Skeletal muscle tissue (tissue), 4 donors: ENCODE data around the gene SLC24A3. TPM values are rescaled to one million over a fixed set of nuclear protein-coding genes. Genes with fewer than 3 reads are reported as not detected.

ENCODE experiments used
- H3K27ac ChIP-seq: one replicate; pipeline ENCODE4 v1.7.0; 2013; ENCODE audit warnings: mild to moderate bottlenecking, low read depth, low read length, inconsistent platforms
- H3K27me3 ChIP-seq, 3 donors: one replicate each; pipeline ENCODE4 v1.7.0; 2013; ENCODE audit warnings: low read length in 3 of 3; ENCODE audit not compliant: control insufficient read depth in 3 of 3, insufficient read depth in 3 of 3
- H3K36me3 ChIP-seq, 3 donors: one replicate each; pipeline ENCODE4 v1.7.0; 2013; ENCODE audit warnings: low read length in 3 of 3; ENCODE audit not compliant: control insufficient read depth in 3 of 3, insufficient read depth in 3 of 3
- H3K4me1 ChIP-seq, 3 donors: one replicate each; pipeline ENCODE4 v1.7.0; 2013; ENCODE audit warnings: low read length in 3 of 3, mild to moderate bottlenecking in 3 of 3; ENCODE audit not compliant: control insufficient read depth in 3 of 3, insufficient read depth in 3 of 3
- H3K4me3 ChIP-seq, 3 donors: one replicate each; pipeline ENCODE4 v1.7.0; 2013; ENCODE audit warnings: low read length in 3 of 3
- H3K9ac ChIP-seq, 3 donors: one replicate each; pipeline ENCODE4 v1.7.0; 2013; ENCODE audit warnings: low read length in 3 of 3, mild to moderate bottlenecking in 3 of 3, moderate library complexity in 2 of 3, low read depth in 1 of 3
- H3K9me3 ChIP-seq, 3 donors: one replicate each; pipeline ENCODE4 v1.7.0; 2013; ENCODE audit warnings: low read length in 3 of 3; ENCODE audit not compliant: control insufficient read depth in 3 of 3
- total RNA-seq: library from RNA; depleted of rRNA; stranded (reverse); fragments of >200 nt; gene quantifications from one replicate; pipeline ENCODE4 v1.2.3, GENCODE V29; 2014
- donor health status: Osteomylitis.

Gene SLC24A3
- total RNA-seq, 1 donor from 2014 or later = 15.7 TPM

- Histone ChIP-seq H3K4me1 (peaks cover 9 to 21% (median 12%) of the 10 kb centered on the region in 3 donors), H3K9ac (no peak overlapping the region), H3K27me3 (no peaks in the 10 kb centered on the region), H3K27ac (no peak overlapping the region), H3K9me3 (no peaks in the 10 kb centered on the region), H3K4me3 (no peak overlapping the region), H3K36me3 (no peaks in the 10 kb centered on the region)
Measured at GRCh38 chr20:19314621-19315020, 102.2 kb downstream of the SLC24A3 start.

DNA sequence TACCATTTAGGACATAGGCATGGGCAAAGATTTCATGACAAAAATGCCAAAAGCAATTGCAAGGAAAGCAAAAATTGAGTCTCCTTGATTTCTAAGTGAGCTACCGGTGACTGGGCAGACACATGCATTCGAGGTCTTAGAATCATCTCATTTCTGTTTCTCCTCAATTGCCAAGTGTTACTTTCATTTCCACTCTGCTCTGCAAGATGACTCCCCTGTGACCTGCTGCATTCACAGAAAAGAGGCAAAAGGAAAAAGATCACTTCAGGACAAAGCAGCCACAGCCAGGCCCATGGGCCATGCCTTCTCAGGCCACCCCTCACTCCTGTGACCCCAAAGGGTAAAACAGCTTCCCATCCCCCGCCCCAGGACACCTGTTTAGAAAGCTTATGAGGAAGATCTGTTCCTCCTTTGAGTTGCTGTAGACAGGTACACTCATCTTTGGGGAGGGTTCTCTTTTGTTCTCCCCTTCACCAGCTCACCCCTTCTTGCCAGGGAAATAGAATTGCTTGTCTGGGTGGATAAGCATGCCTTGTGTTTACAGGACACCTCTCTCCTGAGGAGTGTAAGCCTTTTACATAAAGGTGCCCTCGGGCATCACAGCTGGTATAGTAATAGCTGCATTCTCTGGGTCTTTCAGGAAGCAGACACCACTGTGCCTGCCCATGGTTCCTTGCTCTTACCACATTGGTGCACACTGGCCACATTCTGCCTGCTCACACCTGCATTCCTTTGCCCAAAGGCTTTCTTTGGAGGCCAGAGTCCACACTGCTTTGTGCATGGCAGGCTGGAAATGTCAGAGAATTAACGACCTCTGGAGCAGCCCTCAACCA is 105.0 kb downstream of the SLC24A3 start:
- H3K9me3 ChIP-seq = no peaks in the 10 kb centered on the region

GRCh38 chr20:19318610-19319009 is 106.2 kb downstream of the SLC24A3 start:
- Histone ChIP-seq H3K36me3 (no peaks in the 10 kb centered on the region), H3K4me3 (no peak overlapping the region), H3K4me1 (peaks cover 8 to 14% (median 8%) of the 10 kb centered on the region in 3 donors), H3K9me3 (no peaks in the 10 kb centered on the region), H3K9ac (no peak overlapping the region), H3K27me3 (no peaks in the 10 kb centered on the region), H3K27ac (no peak overlapping the region)

More for the DNA sequence above, 105.0 kb downstream of the SLC24A3 start:
- Histone ChIP-seq H3K36me3 (no peaks in the 10 kb centered on the region), H3K27ac (no peak overlapping the region), H3K4me3 (no peak overlapping the region), H3K9ac (no peak overlapping the region), H3K27me3 (no peaks in the 10 kb centered on the region), H3K4me1 (peaks cover 9 to 21% (median 12%) of the 10 kb centered on the region in 3 donors)

DNA sequence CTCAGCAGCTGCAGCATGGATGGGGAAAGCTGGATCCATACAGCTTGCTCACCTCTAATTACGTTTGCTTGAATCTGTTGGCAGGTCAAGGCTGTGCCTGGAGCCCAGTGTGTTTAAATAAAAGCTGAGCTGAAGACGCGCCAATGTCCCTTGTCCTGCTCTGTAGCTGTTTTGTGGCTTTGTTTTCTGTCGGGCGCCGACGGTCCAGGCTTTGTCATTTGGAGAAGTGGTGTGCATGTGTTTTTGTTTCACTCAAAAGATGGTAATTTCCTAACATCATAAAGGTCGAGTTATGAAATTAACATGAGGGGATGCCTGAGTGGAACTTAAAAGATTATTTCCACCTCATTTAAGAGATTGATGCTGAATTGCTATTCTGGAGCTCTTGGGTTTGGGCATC is 107.6 kb downstream of the SLC24A3 start:
- no peak overlapping the region for H3K9ac ChIP-seq
- no peak overlapping the region for H3K27ac ChIP-seq
- peaks cover 6 to 11% (median 7%) of the 10 kb centered on the region in 3 donors for H3K4me1 ChIP-seq
- H3K27me3 ChIP-seq = no peaks in the 10 kb centered on the region
- H3K4me3 ChIP-seq = no peak overlapping the region
- H3K9me3 ChIP-seq = no peaks in the 10 kb centered on the region
- no peaks in the 10 kb centered on the region for H3K36me3 ChIP-seq

- Histone ChIP-seq H3K27me3 (no peaks in the 10 kb centered on the region), H3K27ac (no peak overlapping the region), H3K4me3 (no peak overlapping the region), H3K36me3 (no peaks in the 10 kb centered on the region), H3K9ac (no peak overlapping the region), H3K4me1 (peaks cover 6 to 8% (median 7%) of the 10 kb centered on the region in 3 donors), H3K9me3 (no peaks in the 10 kb centered on the region)
Measured at GRCh38 chr20:19321176-19321575, 108.7 kb downstream of the SLC24A3 start.

DNA sequence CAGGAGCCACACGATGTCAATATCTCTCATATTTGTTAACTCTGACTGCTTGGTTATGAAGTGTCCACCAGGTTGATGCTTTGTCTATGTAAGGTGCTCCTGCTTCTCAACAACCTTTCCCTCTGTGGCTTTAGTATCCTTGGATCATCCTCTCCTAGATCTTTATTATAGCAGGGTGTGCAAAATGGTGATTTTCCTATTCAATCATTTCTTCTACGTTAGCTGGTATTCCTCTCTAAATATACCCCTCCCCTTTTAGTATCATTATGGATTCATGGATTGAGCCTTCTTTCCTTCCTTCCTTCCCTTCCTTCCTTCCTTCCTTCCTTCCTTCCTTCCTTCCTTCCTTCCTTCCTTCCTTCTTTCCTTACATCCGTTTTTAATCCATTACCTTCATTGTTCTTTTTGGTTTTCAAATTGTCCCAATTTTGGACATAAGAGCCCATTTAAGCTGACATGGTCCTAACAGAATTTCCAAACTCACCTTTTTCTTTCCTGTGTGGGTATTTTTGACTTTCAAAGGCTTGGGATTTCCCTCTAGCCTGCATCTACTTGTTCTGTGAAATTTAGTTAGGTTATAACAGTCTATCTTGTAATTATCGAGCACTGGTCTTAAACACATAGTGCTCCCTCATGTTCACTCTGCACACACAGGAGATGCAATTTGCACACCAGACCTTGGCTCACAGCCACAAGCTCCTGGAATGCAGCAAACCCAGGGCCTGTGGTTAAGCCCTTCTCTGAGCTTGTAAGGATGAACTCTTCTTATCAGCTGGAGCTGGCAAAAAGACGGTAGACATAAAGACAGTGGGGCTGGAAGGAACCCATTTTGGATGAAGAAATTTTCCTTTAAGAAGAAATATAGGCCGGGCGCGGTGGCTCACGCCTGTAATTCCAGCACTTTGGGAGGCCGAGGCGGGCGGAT is 109.9 kb downstream of the SLC24A3 start:
- Histone ChIP-seq H3K36me3 (no peaks in the 10 kb centered on the region), H3K27ac (no peak overlapping the region), H3K9ac (no peak overlapping the region), H3K27me3 (no peaks in the 10 kb centered on the region), H3K4me1 (peaks cover 5 to 6% (median 5%) of the 10 kb centered on the region in 3 donors), H3K4me3 (no peak overlapping the region), H3K9me3 (no peaks in the 10 kb centered on the region)

DNA sequence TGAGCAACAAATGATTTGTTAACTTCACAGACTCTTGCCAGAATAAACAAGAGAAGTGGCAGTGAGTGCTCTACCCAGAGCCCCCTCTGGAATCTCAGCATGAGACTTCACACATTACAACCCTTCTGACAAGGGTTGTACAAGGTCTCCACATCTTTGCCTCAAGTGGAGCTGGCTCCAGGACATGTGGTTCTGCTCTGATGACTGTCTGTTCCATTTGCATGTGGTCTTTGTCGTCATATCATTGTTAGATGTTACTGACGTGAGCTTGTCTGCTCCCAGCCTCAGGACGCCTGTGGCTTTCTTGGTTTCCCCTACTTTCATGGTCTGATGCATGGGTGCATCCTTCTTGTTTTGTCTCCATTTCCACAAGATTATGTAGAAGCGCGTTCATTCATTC is 115.0 kb downstream of the SLC24A3 start:
- Histone ChIP-seq H3K36me3 (no peaks in the 10 kb centered on the region), H3K4me1 (no peaks in the 10 kb centered on the region), H3K27me3 (no peaks in the 10 kb centered on the region), H3K9me3 (no peaks in the 10 kb centered on the region), H3K9ac (no peak overlapping the region), H3K27ac (no peak overlapping the region), H3K4me3 (no peak overlapping the region)

DNA sequence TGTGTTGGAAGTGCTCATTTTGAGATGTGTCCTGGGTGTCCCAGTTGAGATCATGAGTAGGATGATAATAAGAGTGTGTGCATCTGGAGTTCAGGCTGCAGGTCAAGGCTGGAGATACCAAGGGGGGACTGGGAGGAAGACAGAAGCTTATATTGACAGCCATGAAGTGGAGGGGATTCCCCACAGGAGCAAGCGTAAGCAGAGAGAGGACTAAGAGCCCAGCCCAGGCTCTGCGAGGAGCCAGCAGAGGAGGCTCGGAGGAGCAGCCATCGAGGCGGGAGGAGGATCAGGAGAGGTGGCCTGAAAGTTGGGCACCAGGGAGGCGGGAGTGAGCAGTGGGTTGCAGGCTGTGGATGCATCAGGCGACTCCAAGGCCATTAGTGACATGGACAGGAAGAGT is 116.2 kb downstream of the SLC24A3 start:
- H3K9ac ChIP-seq = no peak overlapping the region
- H3K4me1 ChIP-seq = no peaks in the 10 kb centered on the region
- H3K27me3 ChIP-seq = no peaks in the 10 kb centered on the region
- H3K4me3 ChIP-seq = no peak overlapping the region
- no peak overlapping the region for H3K27ac ChIP-seq
- no peaks in the 10 kb centered on the region for H3K9me3 ChIP-seq
- no peaks in the 10 kb centered on the region for H3K36me3 ChIP-seq

- Histone ChIP-seq H3K9ac (no peak overlapping the region), H3K27me3 (no peaks in the 10 kb centered on the region), H3K9me3 (no peaks in the 10 kb centered on the region), H3K4me3 (no peak overlapping the region), H3K4me1 (peaks cover 0 to 5% (median 0%) of the 10 kb centered on the region in 3 donors), H3K36me3 (no peaks in the 10 kb centered on the region), H3K27ac (no peak overlapping the region)
Measured at GRCh38 chr20:19330038-19330437, 117.6 kb downstream of the SLC24A3 start.

DNA sequence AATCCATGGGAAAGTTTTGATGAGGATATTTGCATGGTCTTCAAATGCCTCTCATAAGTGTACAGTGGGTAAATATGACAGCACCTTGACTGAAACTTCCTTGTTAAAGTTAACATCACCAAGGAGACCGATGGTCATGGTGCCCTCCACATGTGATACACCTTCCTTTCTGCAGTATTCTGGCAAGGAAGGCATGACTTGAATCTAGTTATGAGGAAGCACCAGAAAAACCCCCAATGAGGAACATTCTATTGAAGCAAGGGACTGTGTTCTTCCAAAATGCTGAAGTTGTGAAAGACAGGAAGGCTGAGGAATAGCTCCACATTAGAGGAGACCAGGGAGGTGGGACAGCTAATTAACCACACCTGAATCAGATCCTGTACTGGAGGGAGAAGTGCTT is 118.3 kb downstream of the SLC24A3 start:
- Histone ChIP-seq H3K27me3 (no peaks in the 10 kb centered on the region), H3K4me1 (peaks cover 0 to 5% (median 0%) of the 10 kb centered on the region in 3 donors), H3K36me3 (no peaks in the 10 kb centered on the region), H3K4me3 (no peak overlapping the region), H3K9ac (no peak overlapping the region), H3K9me3 (no peaks in the 10 kb centered on the region), H3K27ac (no peak overlapping the region)
